Measurements from ENCODE around the gene SYVN1.

Gene SYVN1

DNA sequence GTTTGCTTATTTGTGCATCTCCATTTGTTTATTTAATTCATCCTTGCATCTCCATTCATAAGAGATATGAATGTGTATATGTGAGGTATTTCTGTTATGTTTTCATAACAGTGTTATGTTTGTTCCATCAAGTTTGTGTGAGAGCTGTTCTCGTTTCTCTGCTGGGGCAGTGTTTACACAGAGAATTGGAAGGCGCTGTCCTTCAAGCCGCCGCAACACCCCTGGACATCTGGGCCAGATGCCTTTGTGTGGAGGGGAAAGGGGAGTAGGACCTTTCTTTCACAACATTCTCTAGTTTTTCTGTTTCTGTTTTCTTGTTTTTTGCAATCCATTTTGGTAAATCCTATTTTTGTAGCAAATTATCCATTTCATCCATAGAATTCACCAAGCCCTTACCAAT, 29.7 kb downstream of the SYVN1 start:
- DNase-seq: no peak
- in situ Hi-C loops (cut with HindIII; ENCODE audit: low pct_ligation_motif_present, low pct_unique_long_range_greater_than_20kb, low sequenced_read_pairs): no loop called here

- DNase-seq: no peak
- in situ Hi-C loops (cut with HindIII; ENCODE audit: low pct_ligation_motif_present, low pct_unique_long_range_greater_than_20kb, low sequenced_read_pairs): no loop called here
Measured at GRCh38 chr11:65103476-65103875, 30.8 kb downstream of the SYVN1 start.

- DNase-seq: no peak
- in situ Hi-C loops (cut with HindIII; ENCODE audit: low pct_ligation_motif_present, low pct_unique_long_range_greater_than_20kb, low sequenced_read_pairs): no loop called here
Measured at GRCh38 chr11:65102142-65103095, 31.9 kb downstream of the SYVN1 start.

DNA sequence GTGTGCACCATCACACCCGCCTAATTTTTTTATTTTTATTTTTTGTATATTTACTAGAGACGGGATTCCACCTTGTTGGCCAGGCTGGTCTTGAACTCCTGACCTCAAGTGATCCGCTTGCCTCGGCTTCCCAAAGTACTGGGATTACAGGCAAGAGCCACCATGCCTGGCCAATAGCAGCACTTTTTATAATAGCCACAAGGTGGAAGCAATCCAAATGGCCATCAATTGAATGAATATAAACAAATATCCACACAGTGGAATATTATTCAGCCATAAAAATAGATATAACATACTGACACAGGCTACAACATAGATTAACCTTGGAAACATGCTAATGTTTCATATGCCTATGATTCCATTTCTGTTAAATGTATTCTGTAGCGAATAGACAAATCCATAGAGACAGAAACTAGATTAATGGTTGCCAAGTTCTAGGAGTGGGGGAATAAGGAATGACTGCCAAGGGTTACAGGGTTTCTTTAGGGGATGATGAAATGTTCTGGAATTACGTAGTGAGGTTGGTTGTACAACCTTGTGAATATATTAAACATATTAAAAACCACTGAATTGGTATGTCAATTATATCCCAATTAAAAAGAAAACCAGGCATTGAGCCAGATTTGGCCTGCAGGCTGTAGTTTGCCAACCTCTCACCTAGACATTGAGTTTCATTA, 33.5 kb downstream of the SYVN1 start:
- in situ Hi-C loops (cut with HindIII; ENCODE audit: low pct_ligation_motif_present, low pct_unique_long_range_greater_than_20kb, low sequenced_read_pairs): no loop called here

GRCh38 chr11:65096926-65097325, 37.4 kb downstream of the SYVN1 start:
- in situ Hi-C loops (cut with HindIII; ENCODE audit: low pct_ligation_motif_present, low pct_unique_long_range_greater_than_20kb, low sequenced_read_pairs): no loop called here
- no peak for DNase-seq

More for the DNA sequence above, 33.5 kb downstream of the SYVN1 start:
- no peak for DNase-seq

DNA sequence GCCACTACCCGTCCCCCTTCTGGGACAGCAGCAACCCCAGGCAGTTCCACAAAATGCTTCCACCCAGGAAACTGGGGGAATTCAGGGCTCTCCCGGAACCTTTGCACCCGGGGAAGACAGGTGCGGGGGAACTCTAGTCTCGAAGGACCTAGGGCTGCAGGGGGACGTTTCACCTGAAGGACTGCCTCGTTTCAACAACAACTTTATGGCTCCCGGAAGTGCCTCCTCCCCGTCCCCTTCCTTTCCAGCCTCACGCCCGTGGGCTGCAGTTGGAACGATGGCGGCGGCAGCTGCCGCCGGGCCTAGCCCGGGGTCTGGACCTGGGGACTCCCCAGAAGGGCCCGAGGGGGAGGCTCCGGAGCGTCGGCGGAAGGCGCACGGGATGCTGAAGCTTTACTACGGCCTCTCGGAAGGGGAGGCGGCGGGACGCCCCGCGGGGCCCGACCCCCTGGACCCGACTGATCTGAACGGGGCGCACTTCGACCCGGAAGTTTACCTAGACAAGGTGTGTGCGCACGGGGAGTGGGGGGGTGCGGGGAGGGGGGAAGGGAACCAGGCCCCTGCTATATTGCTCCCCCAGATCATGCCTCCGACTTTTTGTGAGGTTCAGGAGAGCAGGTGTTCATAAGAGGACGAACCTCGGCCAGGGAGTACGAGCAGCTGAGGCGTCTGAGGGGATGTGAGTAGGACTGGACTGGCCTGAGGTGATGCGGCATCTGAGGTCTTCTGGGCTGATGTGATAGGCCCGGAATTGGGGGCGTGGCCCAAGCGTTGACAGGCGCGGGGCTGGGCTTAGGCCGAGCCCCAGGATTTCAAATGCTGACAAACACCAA, 38.1 kb downstream of the SYVN1 start, which contains the start of gene VPS51:
VPS51 (plus strand) TSS at position 241 of the 833 bp plus-strand sequence; CDS start at position 278, 37 bp downstream.
- in situ Hi-C loops (cut with HindIII; ENCODE audit: low pct_ligation_motif_present, low pct_unique_long_range_greater_than_20kb, low sequenced_read_pairs): no loop called here
- DNase-seq: peak; percentile 81

- in situ Hi-C loops (cut with HindIII; ENCODE audit: low pct_ligation_motif_present, low pct_unique_long_range_greater_than_20kb, low sequenced_read_pairs): no loop called here
- DNase-seq: no peak
Measured at GRCh38 chr11:65095427-65095826, 38.9 kb downstream of the SYVN1 start.

GRCh38 chr11:65090628-65091027, 43.7 kb downstream of the SYVN1 start:
- in situ Hi-C loops (cut with HindIII; ENCODE audit: low pct_ligation_motif_present, low pct_unique_long_range_greater_than_20kb, low sequenced_read_pairs): no loop called here

GRCh38 chr11:65089621-65090020, 44.7 kb downstream of the SYVN1 start:
- in situ Hi-C loops (cut with HindIII; ENCODE audit: low pct_ligation_motif_present, low pct_unique_long_range_greater_than_20kb, low sequenced_read_pairs): no loop called here

More at GRCh38 chr11:65090628-65091027, 43.7 kb downstream of the SYVN1 start:
- DNase-seq: no peak

DNA sequence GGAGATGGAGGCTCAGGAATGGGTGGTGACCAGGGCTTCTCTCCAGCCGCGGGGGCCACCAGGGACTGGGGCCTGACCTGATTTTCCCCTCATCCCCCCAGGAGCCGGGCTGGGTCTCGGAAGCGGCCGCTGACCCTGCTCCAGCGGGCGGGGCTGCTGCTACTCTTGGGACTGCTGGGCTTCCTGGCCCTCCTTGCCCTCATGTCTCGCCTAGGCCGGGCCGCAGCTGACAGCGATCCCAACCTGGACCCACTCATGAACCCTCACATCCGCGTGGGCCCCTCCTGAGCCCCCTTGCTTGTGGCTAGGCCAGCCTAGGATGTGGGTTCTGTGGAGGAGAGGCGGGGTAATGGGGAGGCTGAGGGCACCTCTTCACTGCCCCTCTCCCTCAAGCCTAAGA, 46.5 kb downstream of the SYVN1 start:
- in situ Hi-C loops (cut with HindIII; ENCODE audit: low pct_ligation_motif_present, low pct_unique_long_range_greater_than_20kb, low sequenced_read_pairs): no loop called here
- no peak for DNase-seq

More at GRCh38 chr11:65089621-65090020, 44.7 kb downstream of the SYVN1 start:
- no peak for DNase-seq

DNA sequence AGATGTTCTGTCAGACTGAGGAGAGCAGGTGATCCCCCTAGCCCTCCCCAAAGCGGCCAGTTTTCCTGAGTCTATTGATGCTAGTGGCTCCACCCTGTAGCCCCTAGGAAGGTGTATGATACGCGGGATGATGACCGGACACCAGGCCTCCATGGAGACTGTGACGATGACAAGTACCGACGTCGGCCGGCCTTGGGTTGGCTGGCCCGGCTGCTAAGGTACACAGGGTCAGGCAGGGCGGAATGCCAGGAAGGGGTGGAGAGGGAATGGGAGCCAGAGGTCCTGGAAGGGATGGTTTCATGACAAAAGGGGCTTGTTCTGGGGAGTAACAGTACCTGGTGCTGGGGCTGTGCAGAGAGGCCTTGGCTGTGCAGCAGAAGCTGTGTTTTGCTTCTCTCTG, 47.1 kb downstream of the SYVN1 start:
- DNase-seq: no peak
- in situ Hi-C loops (cut with HindIII; ENCODE audit: low pct_ligation_motif_present, low pct_unique_long_range_greater_than_20kb, low sequenced_read_pairs): no loop called here

DNA sequence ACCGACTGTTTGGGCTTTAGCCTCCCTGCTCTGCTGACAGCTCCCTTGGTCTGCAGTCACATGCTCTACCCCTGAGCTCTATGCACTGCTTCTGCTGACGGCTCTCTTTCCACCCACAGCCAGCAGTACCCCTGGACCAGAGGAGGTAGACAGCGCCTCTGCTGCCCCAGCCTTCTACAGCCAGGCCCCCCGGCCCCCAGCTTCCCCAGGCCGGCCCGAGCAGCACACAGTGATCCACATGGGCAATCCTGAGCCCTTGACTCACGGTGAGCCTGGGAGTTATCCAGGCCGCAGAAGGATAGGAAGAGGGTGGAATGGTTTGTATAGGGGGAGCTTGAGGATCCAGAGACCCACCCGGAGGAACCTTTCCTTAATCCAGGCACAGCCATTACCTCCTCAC, 47.5 kb downstream of the SYVN1 start:
- in situ Hi-C loops (cut with HindIII; ENCODE audit: low pct_ligation_motif_present, low pct_unique_long_range_greater_than_20kb, low sequenced_read_pairs): no loop called here
- DNase-seq: no peak

- in situ Hi-C loops (cut with HindIII; ENCODE audit: low pct_ligation_motif_present, low pct_unique_long_range_greater_than_20kb, low sequenced_read_pairs): no loop called here
- DNase-seq: no peak
Measured at GRCh38 chr11:65085446-65085845, 48.9 kb downstream of the SYVN1 start.

DNA sequence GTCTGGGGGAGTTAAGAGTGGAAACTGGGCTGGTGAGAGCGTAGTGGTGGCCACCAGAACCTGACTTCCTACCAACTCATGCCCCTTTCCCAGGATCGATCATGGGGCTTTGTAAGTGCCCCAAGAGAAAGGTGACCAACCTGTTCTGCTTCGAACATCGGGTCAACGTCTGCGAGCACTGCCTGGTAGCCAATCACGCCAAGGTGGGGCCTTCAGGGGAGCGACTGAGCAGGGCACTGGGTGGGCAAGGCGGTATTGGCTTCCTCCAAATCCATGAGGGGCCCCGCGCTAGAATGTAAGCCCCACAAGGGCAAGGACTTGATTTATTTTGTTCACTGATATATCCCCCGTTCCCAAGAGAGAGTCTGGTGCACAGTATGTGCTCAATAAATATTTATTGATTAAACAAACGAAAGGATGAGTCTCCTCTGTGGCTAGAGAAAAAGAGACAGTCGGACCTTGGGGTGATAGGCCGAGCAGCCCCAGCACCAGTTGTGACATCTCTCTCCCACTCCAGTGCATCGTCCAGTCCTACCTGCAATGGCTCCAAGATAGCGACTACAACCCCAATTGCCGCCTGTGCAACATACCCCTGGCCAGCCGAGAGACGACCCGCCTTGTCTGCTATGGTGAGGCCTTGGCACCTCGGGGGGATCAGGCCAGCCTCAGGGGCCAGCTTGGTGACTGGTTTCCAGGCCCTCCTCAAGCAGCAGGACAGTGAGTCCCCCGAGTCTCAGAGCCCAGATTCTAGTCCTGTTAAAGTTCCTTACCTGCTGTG, 49.5 kb downstream of the SYVN1 start:
- in situ Hi-C loops (cut with HindIII; ENCODE audit: low pct_ligation_motif_present, low pct_unique_long_range_greater_than_20kb, low sequenced_read_pairs): no loop called here

DNA sequence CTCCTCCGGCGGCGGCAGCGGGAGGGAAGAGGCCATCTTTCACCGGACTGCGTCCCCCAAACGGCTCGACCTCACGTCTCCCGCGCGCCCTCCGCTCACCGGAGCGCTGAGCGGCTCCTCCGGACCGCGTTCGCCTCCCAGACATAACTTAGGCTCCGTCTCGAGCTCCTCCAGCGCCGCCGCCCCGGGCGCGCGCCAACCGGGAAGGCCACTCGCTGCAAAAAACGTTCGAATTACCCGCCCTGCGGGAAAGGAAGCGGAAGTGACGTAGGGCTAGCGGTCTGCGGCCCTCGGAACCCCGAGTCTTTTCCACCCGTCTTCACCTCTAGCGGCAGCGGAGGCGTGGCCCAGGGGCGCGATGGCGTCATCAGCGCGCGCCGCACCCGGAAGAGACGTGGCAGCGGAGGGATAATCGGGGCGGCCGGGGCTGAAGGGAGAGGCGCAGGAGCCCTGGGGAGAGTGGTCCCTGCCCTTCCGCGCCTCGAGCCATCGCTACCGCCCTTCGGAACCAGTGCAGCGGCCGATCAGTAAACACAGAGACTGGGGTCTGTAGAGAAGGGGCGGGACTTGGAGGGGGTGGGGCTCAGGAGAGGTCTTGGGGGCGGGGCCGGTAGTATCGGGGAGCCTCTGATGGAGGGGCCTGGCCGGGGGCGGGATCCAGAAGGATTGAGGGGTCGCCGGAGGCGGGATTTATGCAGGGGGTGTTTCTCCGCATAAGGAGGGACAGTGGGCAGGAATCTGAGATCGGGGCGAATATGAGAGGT, 50.3 kb downstream of the SYVN1 start, which contains the start of the genes CDCA5 and ZFPL1:
CDCA5 (minus strand) TSS at position 207 of the 764 bp plus-strand sequence; CDS start at position 145, 62 bp downstream.
ZFPL1 (plus strand) TSS at position 389 of the 764 bp plus-strand sequence. CDS start 477 bp downstream, outside the sequence.
- in situ Hi-C loops (cut with HindIII; ENCODE audit: low pct_ligation_motif_present, low pct_unique_long_range_greater_than_20kb, low sequenced_read_pairs): no loop called here

More for the DNA sequence above, 49.5 kb downstream of the SYVN1 start:
- no peak for DNase-seq

GRCh38 chr11:65083134-65083833, 51.0 kb downstream of the SYVN1 start:
- in situ Hi-C loops (cut with HindIII; ENCODE audit: low pct_ligation_motif_present, low pct_unique_long_range_greater_than_20kb, low sequenced_read_pairs): no loop called here
- no peak for DNase-seq

More for the DNA sequence above, 50.3 kb downstream of the SYVN1 start, which contains the start of the genes CDCA5 and ZFPL1:
- peak; percentile 91 for DNase-seq
